ENCODE data around the gene CCDC201. TPM values are rescaled to one million over a fixed set of nuclear protein-coding genes. Genes with fewer than 3 reads are reported as not detected.

CCDC201 gene
- total RNA-seq, 1 experiment from 2014 or later, result not detected

GRCh38 chr7:45867471-45867870 is 5.4 kb downstream of the CCDC201 start:
- WGBS (ENCODE audit: extremely low coverage, insufficient read length, low lambda C conversion rate), result no CpG with 5 or more reads among the region's 2 CpGs

More at GRCh38 chr7:45867471-45867870, 5.4 kb downstream of the CCDC201 start:
- Histone ChIP-seq H3K4me1 (ENCODE audit: insufficient read depth, low read length) (no peaks in the 10 kb centered on the region), H4K5ac (ENCODE audit: insufficient read length, low read depth, low read length) (no peak overlapping the region), H3K18ac (ENCODE audit: insufficient read length, low read depth, low read length) (no peak overlapping the region), H3K4me2 (ENCODE audit: insufficient read depth, insufficient read length, low read length) (no peak overlapping the region), H3K9ac (ENCODE audit: extremely low read depth, insufficient read length, low read length) (no peak overlapping the region), H3K79me2 (ENCODE audit: insufficient read depth, low read length) (no peaks in the 10 kb centered on the region), H3K4ac (ENCODE audit: low read depth, low read length) (no peak overlapping the region), H3K27me3 (ENCODE audit: insufficient read depth, low read length) (no peaks in the 10 kb centered on the region), H2AFZ (ENCODE audit: low read length) (no peak overlapping the region), H3K27ac (ENCODE audit: insufficient read length, low read depth, low read length) (no peak overlapping the region), H3K9me3 (ENCODE audit: control insufficient read depth, low read depth, low read length) (no peaks in the 10 kb centered on the region), H4K8ac (replicated peaks; ENCODE audit: insufficient read length, low read depth, low read length) (no peak overlapping the region), H4K20me1 (ENCODE audit: control insufficient read depth, insufficient read depth, insufficient read length) (no peaks in the 10 kb centered on the region), H2BK12ac (ENCODE audit: insufficient read length, low read depth, low read length) (no peak overlapping the region), H3K14ac (ENCODE audit: insufficient read depth, low read length) (no peak overlapping the region), H4K91ac (ENCODE audit: insufficient read length, low read depth, low read length) (no peak overlapping the region), H3K23ac (ENCODE audit: insufficient read length, low read depth, low read length) (no peak overlapping the region), H3T11ph (ENCODE audit: low read length) (no peak overlapping the region), H2BK20ac (ENCODE audit: low read depth, low read length, poor library complexity, severe bottlenecking) (no peak overlapping the region), H2BK15ac (ENCODE audit: low read depth, low read length) (no peak overlapping the region), H3K56ac (ENCODE audit: insufficient read length, low read depth, low read length) (no peak overlapping the region), H3K79me1 (ENCODE audit: insufficient read depth, low read depth, low read length, poor library complexity, severe bottlenecking) (no peaks in the 10 kb centered on the region), H2BK5ac (ENCODE audit: insufficient read length, low read length) (no peak overlapping the region), H2BK120ac (ENCODE audit: low read depth, low read length, poor library complexity, severe bottlenecking) (no peak overlapping the region), H3K23me2 (ENCODE audit: insufficient read length, low read depth, low read length, poor library complexity, severe bottlenecking) (no peaks in the 10 kb centered on the region), H2AK5ac (ENCODE audit: insufficient read length, low read length) (no peak overlapping the region)
- peaks cover 0 to 2% of the 10 kb centered on the region in 2 experiments; a peak in 1 of 5 replicates for H3K9me3 Mint-ChIP-seq
- no peaks in the 10 kb centered on the region for H3K4me1 Mint-ChIP-seq
- DNase-seq, result no peak
- H3K27me3 Mint-ChIP-seq (ENCODE audit: low read depth), result peaks cover 10% of the 10 kb centered on the region
- TF ChIP-seq CTCF (conservative IDR thresholded peaks at IDR 0.05), result no peak
- H3K4me3 Mint-ChIP-seq, result no peak overlapping the region
- no peaks in the 10 kb centered on the region; a peak in 1 of 7 replicates for H3K36me3 Mint-ChIP-seq (ENCODE audit: insufficient read depth in 1 of 3, low read depth in 3 of 3)
- no peak overlapping the region for H3K27ac Mint-ChIP-seq

All from H9 (cell line).